Activated CD8-positive, alpha-beta memory T cell treated with anti-CD3 and anti-CD28 coated beads, Interleukin-2, amount 50 U/mL, for 48 hours (primary cell): ENCODE data around the gene IL21.

Source experiments
- DNase-seq: peaks from one replicate; pipeline ENCODE4 v3.0.0-alpha.2; 2020

The IL21 gene

GRCh38 chr4:122632396-122633143 is 11.7 kb upstream of the IL21 start:
- DNase-seq = no peak

GRCh38 chr4:122625156-122625555 is 4.3 kb upstream of the IL21 start:
- DNase-seq = no peak

- DNase-seq = no peak
These were observed 3.3 kb upstream of the IL21 start for GRCh38 chr4:122624205-122624604.

GRCh38 chr4:122623637-122624166 is 2.8 kb upstream of the IL21 start:
- no peak for DNase-seq

- DNase-seq = no peak
These were observed 1.5 kb upstream of the IL21 start for GRCh38 chr4:122622400-122622799.

GRCh38 chr4:122619611-122620010 is 1.3 kb downstream of the IL21 start:
- no peak for DNase-seq

GRCh38 chr4:122617597-122618593 is 3.0 kb downstream of the IL21 start:
- DNase-seq = no peak

GRCh38 chr4:122616915-122617596 is 3.8 kb downstream of the IL21 start:
- DNase-seq = no peak

GRCh38 chr4:122614621-122615020 is 6.2 kb downstream of the IL21 start:
- no peak for DNase-seq

- DNase-seq = no peak
These were observed 8.3 kb downstream of the IL21 start for GRCh38 chr4:122612540-122612939.

GRCh38 chr4:122606364-122607043 is 14.4 kb downstream of the IL21 start:
- no peak for DNase-seq

GRCh38 chr4:122604146-122604545 is 16.7 kb downstream of the IL21 start:
- no peak for DNase-seq

- no peak for DNase-seq
These were observed 17.7 kb downstream of the IL21 start for GRCh38 chr4:122603156-122603574.

GRCh38 chr4:122602277-122603142 is 18.4 kb downstream of the IL21 start:
- DNase-seq = no peak

GRCh38 chr4:122591196-122591595 is 29.7 kb downstream of the IL21 start:
- no peak for DNase-seq

GRCh38 chr4:122588453-122589238 is 32.2 kb downstream of the IL21 start:
- no peak for DNase-seq

- no peak for DNase-seq
These were observed 36.3 kb downstream of the IL21 start for GRCh38 chr4:122584519-122584918.

GRCh38 chr4:122583906-122584305 is 37.0 kb downstream of the IL21 start:
- no peak for DNase-seq

- peak; percentile 57 for DNase-seq
These were observed 42.8 kb downstream of the IL21 start for GRCh38 chr4:122577808-122578781.
